Activated T-helper 1 cell treated with anti-CD3 and anti-CD28 coated beads, Interleukin-2, amount 50 U/mL, for 16 hours (primary cell): Measurements from ENCODE around the gene FAAH.

Experiments
- DNase-seq, 2 donors: peaks; one replicate each; pipeline ENCODE4 v3.0.0-alpha.2; 2020; ENCODE audit warnings: low read depth in 1 of 2, low spot score in 1 of 2

The FAAH gene

DNA sequence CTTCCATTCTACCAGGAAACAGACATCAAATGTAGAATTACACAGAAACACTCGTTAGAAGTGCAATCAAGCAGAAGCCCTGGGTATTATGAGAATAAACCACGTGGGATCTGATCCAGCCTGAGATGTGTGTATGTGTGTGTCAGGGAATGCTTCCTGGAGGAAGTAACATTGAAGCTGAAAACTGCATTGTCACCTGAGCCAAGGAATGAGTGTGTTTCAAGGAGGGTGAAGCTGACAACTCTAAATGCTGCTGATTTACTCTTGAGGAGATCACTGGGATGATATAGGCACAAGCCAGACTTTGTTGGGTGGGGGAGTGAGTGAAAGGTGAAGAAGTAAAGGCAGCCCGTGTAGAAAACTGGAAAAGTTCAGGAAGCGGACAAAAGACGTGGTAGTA, 27.6 kb downstream of the FAAH start:
- no peak for DNase-seq

DNA sequence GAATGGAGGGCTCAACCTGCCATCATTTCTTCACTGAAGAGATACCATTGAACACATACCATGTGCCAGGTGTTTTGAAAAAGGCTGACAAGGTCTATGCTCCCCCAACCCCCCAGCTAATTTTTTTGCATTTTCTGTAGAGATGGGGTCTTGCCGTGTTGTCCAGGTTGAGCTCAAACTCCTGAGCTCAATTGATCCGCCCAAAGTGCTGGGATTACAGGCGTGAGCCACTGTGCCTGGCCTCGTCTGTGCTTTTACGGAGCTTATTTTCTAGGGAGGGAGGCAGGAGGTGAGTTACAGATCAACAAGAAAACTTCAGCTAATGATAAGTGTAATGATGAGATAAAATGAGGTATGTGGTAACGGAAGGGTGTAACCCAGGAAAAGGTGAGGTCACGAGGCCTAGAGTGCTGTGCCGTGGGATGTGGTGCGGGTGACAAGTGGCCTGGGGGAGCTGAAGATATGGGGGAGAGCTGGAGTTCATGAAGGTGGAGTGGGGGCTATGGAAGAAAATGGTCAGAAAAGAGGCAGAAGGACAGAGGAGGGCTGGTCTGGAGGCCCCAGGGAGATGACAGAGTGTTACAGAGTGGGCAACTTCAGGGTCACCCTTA, 28.2 kb downstream of the FAAH start:
- DNase-seq: no peak

GRCh38 chr1:46423574-46424240, 29.6 kb downstream of the FAAH start:
- DNase-seq: no peak

- no peak for DNase-seq
Measured at GRCh38 chr1:46424730-46425129, 30.6 kb downstream of the FAAH start.

- no peak for DNase-seq
Measured at GRCh38 chr1:46425726-46426125, 31.6 kb downstream of the FAAH start.

- no peak for DNase-seq
Measured at GRCh38 chr1:46427541-46427940, 33.4 kb downstream of the FAAH start.

- DNase-seq: no peak
Measured at GRCh38 chr1:46429436-46429835, 35.3 kb downstream of the FAAH start.

GRCh38 chr1:46431695-46432094, 37.6 kb downstream of the FAAH start:
- no peak for DNase-seq

DNA sequence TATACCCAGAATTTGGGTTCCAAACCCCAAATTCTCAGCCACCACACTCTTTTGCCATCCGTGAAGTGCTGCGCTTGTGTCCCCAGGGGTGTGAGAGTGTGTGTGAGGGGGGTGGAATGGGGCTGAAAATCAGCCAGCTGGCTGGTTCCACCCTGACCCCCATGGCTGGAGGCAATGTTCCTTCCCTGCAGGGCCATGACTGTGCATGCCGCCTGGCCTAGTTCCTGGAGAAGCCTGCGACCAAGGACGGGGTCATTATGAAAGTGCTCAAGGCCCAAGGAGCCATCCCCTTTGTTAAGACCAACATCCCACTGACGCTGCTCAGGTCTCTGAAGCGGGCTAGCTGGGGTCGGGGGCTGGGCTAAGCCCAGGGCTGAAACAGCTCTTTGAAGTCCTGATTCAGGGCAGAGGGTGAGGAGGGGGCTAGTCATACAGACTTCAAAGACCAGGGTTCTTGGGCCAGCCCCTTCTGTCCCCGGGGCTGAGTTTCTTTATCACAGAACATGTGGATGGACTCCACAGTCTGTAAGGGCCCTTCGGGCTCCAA, 38.7 kb downstream of the FAAH start:
- DNase-seq: no peak

GRCh38 chr1:46434358-46434757, 40.2 kb downstream of the FAAH start:
- DNase-seq: no peak

DNA sequence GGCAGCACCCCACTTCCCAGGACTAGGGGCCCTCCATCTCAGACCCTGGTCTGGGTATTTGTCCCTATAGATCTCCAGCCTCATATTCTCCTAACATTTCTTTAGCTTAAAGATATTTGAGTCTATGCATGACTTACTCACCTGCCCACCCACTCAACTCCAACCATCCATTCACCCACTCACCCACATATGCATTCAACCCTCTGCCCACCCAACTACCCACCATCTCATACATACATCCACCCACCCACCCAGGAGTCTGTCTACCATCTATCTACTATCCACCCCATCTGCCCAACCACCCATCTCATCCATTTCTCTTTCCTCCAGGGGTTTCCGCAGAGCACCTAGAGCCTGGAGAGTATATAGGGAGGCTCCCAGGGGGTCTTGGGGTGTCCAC, 42.7 kb downstream of the FAAH start:
- DNase-seq: no peak

- DNase-seq: no peak
Measured at GRCh38 chr1:46437723-46438122, 43.6 kb downstream of the FAAH start.

DNA sequence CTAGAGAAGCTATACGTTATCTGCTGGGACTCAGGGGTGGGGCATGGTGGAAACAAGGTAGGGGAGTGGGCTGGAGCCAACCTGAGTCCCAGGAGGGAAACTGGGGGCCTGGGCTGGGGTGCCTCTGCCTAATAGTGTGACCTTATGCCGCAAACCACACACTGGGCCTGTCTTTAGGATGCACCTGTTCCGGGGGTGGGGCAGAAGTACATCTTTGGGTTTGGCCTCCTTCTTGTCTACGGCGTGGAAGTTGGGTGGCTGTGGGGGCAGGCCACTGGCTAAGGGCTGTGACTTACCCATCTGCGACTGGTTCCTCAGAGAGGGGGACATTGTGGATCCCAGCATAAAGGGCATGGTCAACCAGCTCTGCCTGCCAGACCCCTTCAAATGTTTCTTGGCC, 44.2 kb downstream of the FAAH start:
- DNase-seq: no peak

- DNase-seq: no peak
Measured at GRCh38 chr1:46440478-46440877, 46.4 kb downstream of the FAAH start.

GRCh38 chr1:46442317-46443161, 48.4 kb downstream of the FAAH start:
- DNase-seq: peak; percentile 49 to 58

DNA sequence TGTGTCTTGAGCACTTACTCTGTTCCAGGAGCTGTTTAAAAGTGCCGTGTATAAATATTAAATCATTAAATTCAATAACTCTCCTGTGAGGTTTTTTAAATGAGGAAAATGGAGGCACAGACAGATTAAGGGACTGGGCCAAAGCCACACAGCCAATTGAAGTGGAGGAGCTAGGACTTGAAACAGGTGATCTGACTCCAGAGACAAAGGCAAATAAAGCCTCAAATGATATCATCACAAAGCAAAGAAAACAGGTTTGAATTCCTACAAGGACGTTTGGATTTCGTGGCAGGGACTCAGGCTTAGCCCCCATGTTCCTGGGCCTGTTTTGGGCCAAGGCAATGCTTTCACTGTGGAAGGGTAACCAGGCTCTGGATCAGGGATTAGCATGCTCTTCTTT, 50.3 kb downstream of the FAAH start:
- no peak for DNase-seq

DNA sequence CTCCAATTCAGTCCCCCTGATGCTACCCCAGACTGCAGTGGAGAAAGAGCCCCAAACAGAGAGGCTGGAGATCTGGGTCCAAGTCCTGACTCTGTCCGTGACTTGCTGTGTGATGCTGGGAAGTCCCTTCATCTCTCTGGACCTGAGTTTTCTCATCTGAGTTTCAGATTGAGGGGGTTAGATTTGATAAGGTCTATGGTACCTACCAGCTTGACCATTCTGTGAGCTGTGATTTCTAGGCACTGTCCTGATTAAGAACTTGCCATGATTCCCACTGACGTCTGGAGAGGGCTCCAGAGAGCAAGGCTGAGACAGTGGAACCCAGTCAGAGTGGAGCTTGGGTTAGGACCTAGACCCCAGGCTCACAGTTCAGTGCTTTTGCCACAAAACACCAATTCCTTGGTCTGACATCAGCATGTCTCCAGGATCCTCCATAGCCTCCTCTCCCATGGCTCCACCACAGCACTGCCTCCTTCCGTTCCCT, 51.7 kb downstream of the FAAH start:
- no peak for DNase-seq

GRCh38 chr1:46446646-46447498, 52.8 kb downstream of the FAAH start:
- DNase-seq: peak; percentile 52 to 62

DNA sequence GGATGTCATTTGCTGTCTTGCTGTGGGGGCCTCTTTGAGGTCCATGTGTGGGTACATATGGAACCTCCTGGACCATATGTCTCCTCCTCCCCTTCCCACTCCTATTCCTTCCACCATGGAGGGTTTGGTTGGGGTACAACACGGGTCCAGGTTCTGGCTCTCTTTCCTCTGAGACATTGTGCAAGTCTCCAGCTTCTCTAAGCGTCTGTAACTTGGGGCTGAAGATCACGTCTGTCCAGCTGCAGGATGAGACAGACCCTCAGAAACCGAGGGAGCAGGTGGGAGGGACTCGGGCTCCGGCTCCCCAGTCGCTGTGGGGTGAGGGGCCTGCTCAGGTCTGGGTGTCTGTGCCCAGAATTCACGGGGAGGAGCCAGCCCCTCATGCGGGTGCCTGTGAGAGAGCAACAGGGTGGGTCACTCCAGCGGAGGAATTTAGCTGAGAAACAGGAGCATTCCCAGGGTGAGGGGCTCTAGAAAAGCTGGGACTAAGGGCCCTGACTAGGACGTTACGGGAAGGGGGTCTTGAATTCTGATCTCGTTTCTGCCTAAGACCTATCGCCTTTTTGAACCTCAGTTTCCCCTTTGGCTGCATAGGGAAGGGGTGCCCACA, 53.5 kb downstream of the FAAH start:
- DNase-seq: no peak

- DNase-seq: no peak
Measured at GRCh38 chr1:46448109-46448911, 54.2 kb downstream of the FAAH start.
